Lower lobe of right lung (tissue), 2 donors: ENCODE results near the gene TMEM212. TPM values are rescaled to one million over a fixed set of nuclear protein-coding genes. Genes with fewer than 3 reads are reported as not detected.

Source experiments
- ATAC-seq, 2 donors: fragments of 200-7000 bp; cut with Tn5 transposase; one replicate each; pipeline ENCODE4 v1.9.1; 2020 to 2022; ENCODE audit warnings: mild to moderate bottlenecking in 2 of 2, moderate library complexity in 2 of 2
- DNase-seq: peaks from one replicate; pipeline ENCODE4 v3.0.0-alpha.2; 2020
- H3K27ac ChIP-seq: fragments of 200-600 bp; one replicate; pipeline ENCODE4 v1.8.0; 2022
- H3K27me3 ChIP-seq: fragments of 200-600 bp; one replicate; pipeline ENCODE4 v1.8.0; 2022; ENCODE audit warnings: low read depth
- H3K36me3 ChIP-seq: fragments of 200-600 bp; one replicate; pipeline ENCODE4 v1.8.0; 2022; ENCODE audit warnings: mild to moderate bottlenecking
- H3K4me1 ChIP-seq: fragments of 200-600 bp; one replicate; pipeline ENCODE4 v1.8.0; 2022
- H3K4me3 ChIP-seq: fragments of 200-600 bp; one replicate; pipeline ENCODE4 v1.8.0; 2022; ENCODE audit warnings: mild to moderate bottlenecking
- H3K9me3 ChIP-seq: fragments of 200-600 bp; one replicate; pipeline ENCODE4 v1.8.0; 2022
- CTCF ChIP-seq: fragments of 200-600 bp; IDR thresholded peaks from one replicate; pipeline ENCODE4 v1.8.0; 2022; ENCODE audit warnings: antibody characterized with exemption, mild to moderate bottlenecking
- intact Hi-C: fragments of 100-400 bp; cut with DNase I; formaldehyde crosslinking; loops from one replicate; pipeline ENCODE4 v1.11.0; 2022
- total RNA-seq: library from RNA; stranded (reverse); fragmentation: NEBNext Ultra II Directional; extraction: Animal tissue kit (Norgen Biotek cat#: 25700); gene quantifications from one replicate; pipeline ENCODE4 v1.2.1, GENCODE V29; 2021
- donor health status: DM: no; HTN: yes; CAD: no; lungs with severe emphysema.

TMEM212 gene
- total RNA-seq, 1 donor from 2014 or later = 5.2 TPM

- intact Hi-C loops = no loop called here
- H3K36me3 ChIP-seq = no peaks in the 10 kb centered on the region
- H3K27ac ChIP-seq = no peak overlapping the region
- no peaks in the 10 kb centered on the region for H3K27me3 ChIP-seq
- ATAC-seq (no peak), DNase-seq (no peak)
- H3K4me1 ChIP-seq = peaks cover 36% of the 10 kb centered on the region
- H3K9me3 ChIP-seq = no peaks in the 10 kb centered on the region
- H3K4me3 ChIP-seq = no peak overlapping the region
- TF ChIP-seq CTCF = no peak
Observed at GRCh38 chr3:171827836-171828458, 15.2 kb upstream of the TMEM212 start.

GRCh38 chr3:171828902-171829770, 14.0 kb upstream of the TMEM212 start:
- Histone ChIP-seq H3K4me1 (peaks cover 47% of the 10 kb centered on the region), H3K4me3 (no peak overlapping the region), H3K27ac (peak overlapping the region; percentile 16), H3K27me3 (no peaks in the 10 kb centered on the region), H3K36me3 (no peaks in the 10 kb centered on the region), H3K9me3 (no peaks in the 10 kb centered on the region)
- no peak for TF ChIP-seq CTCF
- intact Hi-C loops = no loop called here
- DNase-seq (no peak), ATAC-seq (peak; percentile 48 to 64)

GRCh38 chr3:171829841-171830517, 13.2 kb upstream of the TMEM212 start:
- DNase-seq (peak; percentile 70), ATAC-seq (peak; percentile 81 to 87)
- H3K9me3 ChIP-seq = no peaks in the 10 kb centered on the region
- intact Hi-C loops = no loop called here
- TF ChIP-seq CTCF = peak; percentile 80
- no peaks in the 10 kb centered on the region for H3K36me3 ChIP-seq
- H3K27me3 ChIP-seq = no peaks in the 10 kb centered on the region
- H3K4me3 ChIP-seq = no peak overlapping the region
- peaks cover 50% of the 10 kb centered on the region for H3K4me1 ChIP-seq
- H3K27ac ChIP-seq = peak overlapping the region; percentile 3

- Histone ChIP-seq H3K4me1 (peaks cover 49% of the 10 kb centered on the region), H3K27ac (peak overlapping the region; percentile 3), H3K27me3 (no peaks in the 10 kb centered on the region), H3K9me3 (no peaks in the 10 kb centered on the region), H3K36me3 (no peaks in the 10 kb centered on the region), H3K4me3 (no peak overlapping the region)
- ATAC-seq (no peak), DNase-seq (no peak)
- intact Hi-C loops = no loop called here
- no peak for TF ChIP-seq CTCF
Observed at GRCh38 chr3:171830518-171830875, 12.7 kb upstream of the TMEM212 start.

- TF ChIP-seq CTCF = no peak
- Histone ChIP-seq H3K36me3 (no peaks in the 10 kb centered on the region), H3K4me1 (peaks cover 47% of the 10 kb centered on the region), H3K9me3 (no peaks in the 10 kb centered on the region), H3K4me3 (no peak overlapping the region), H3K27me3 (no peaks in the 10 kb centered on the region), H3K27ac (no peak overlapping the region)
- intact Hi-C loops = no loop called here
- ATAC-seq = no peak
- DNase-seq = no peak
Observed at GRCh38 chr3:171831936-171832335, 11.2 kb upstream of the TMEM212 start.
